ENCODE measurements around the gene CSRP1.

DNA sequence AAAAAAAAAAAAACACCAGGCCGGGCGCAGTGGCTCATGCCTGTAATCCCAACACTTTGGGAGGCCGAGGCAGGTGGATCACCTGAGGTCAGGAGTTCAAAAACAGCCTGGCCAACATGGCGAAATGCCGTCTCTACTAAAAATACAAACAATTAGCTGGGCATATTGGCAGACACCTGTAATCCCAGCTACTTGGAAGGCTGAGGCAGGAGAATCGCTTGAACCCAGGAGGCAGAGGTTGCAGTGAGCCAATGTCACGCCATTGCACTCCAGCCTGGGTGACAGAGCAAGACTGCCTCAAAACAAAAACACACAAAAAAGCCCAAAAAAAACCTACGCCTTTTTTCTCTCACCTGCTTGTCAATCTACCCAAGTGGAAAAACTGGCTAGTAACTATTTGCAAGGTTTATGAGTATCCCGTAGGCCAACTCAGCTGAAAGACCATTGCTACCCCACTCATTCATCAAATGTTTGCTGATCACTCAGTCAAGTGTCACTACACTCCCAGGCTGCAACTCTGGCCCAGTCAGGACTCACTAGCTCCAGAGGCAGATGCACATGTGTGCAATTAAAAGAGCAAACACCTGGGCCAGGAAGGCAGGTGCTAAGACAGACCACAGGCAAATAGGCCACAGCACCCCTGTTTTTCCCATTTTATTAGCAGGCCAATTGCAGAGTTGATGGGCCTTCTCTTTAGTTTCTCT, 2.0 kb downstream of the CSRP1 start:
- TF ChIP-seq CTCF (IDR thresholded peaks at IDR 0.05; ENCODE audit: poor library complexity, severe bottlenecking) (no peak), RAD21 (conservative IDR thresholded peaks at IDR 0.05) (no peak), TAF1 (IDR thresholded peaks at IDR 0.05; ENCODE audit: low read depth) (no peak)
